Measurements from ENCODE around the gene GREM1. TPM values are rescaled to one million over a fixed set of nuclear protein-coding genes. Genes with fewer than 3 reads are reported as not detected.

The GREM1 gene
- 25.0 and 26.1 TPM in 2 replicates for total RNA-seq

DNA sequence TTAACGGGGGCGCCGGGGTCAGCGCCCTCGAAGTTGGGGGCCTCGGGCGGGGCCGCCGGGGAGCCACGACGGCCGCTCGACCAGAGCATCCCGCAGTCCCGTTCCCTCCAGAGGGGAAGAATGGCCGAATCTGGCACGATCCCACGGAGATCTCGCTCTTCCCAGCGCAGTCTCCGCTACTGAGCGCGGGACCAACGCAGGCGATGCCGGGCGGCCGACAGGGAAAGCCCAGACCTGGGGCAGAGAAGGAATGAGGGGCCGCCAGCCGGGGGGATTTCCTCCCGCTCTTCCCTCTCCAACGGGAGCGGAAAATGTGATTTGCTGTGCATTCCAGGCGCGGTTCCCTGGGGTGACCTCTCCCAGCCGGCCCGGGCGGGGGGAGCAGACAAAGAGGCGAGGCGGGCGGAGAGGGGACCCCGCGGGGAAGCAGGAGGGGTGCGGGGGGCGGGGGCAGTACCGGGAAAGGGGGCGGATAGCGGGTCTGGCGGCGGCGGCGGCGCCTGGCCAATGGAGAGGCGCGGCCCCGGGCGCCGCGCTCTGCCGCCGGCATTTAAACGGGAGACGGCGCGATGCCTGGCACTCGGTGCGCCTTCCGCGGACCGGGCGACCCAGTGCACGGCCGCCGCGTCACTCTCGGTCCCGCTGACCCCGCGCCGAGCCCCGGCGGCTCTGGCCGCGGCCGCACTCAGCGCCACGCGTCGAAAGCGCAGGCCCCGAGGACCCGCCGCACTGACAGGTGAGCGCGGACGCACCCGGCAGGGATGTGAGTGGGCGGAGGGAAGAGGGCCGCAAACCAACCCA, at the start of gene GREM1:
GREM1 (plus strand) TSS at position 579 of the 801 bp plus-strand sequence. CDS start 12,687 bp downstream, outside the sequence.

Other genes with a start within 250 kb of the GREM1 start
- gene GOLGA8N, start 124.5 kb upstream of the GREM1 start, total RNA-seq = 0.84 and 2.1 TPM in 2 replicates
- gene ARHGAP11A, start 102.5 kb upstream of the GREM1 start, total RNA-seq = 23.3 and 32.6 TPM in 2 replicates
- gene SCG5, start 76.3 kb upstream of the GREM1 start, total RNA-seq = 15.8 and 16.3 TPM in 2 replicates

Measured in bronchus fibroblast of lung (primary cell).